HEK293T (cell line): ENCODE results near the gene EXD3.
"Not testable (repeated sequence)": the region's sequence is repeated elsewhere in the genome, so short reads cannot be mapped to it uniquely, and the experiment has no call there.

ENCODE experiments used
- CTCF ChIA-PET: fragments of 350-600 bp; formaldehyde crosslinking; extraction: SDS; loops from one replicate; lab custom pipeline; 2021; ENCODE audit warnings: antibody characterized with exemption, inconsistent platforms; lab: Yijun Ruan, JAX
- POLR2A ChIA-PET: fragments of 350-600 bp; formaldehyde crosslinking; extraction: SDS; loops from one replicate; lab custom pipeline; 2020; ENCODE audit warnings: antibody characterized with exemption, inconsistent platforms; lab: Yijun Ruan, JAX
- DNase-seq: peaks from one replicate; pipeline ENCODE4 v3.0.0; 2012; ENCODE audit warnings: mixed read lengths; ENCODE audit errors: extremely low spot score
- ARNT ChIP-seq: fragments of 450-650 bp; IDR thresholded peaks from 2 replicates; pipeline ENCODE4 v1.6.1; 2017; ENCODE audit warnings: mild to moderate bottlenecking
- BHLHE40 ChIP-seq: fragments of 450-650 bp; IDR thresholded peaks from 2 replicates; pipeline ENCODE4 v1.6.1; 2016; ENCODE audit warnings: mild to moderate bottlenecking, moderate library complexity, borderline replicate concordance
- CTBP1 ChIP-seq: fragments of 450-650 bp; IDR thresholded peaks from 2 replicates; pipeline ENCODE4 v1.6.1; 2016; ENCODE audit warnings: borderline replicate concordance
- ELF4 ChIP-seq: fragments of 450-650 bp; IDR thresholded peaks from 2 replicates; pipeline ENCODE4 v1.6.1; 2017; ENCODE audit warnings: antibody characterized with exemption
- FOXA1 ChIP-seq: fragments of 450-650 bp; IDR thresholded peaks from 2 replicates; pipeline ENCODE4 v1.6.1; 2016; ENCODE audit warnings: mild to moderate bottlenecking
- FOXK2 ChIP-seq: fragments of 450-650 bp; IDR thresholded peaks from 2 replicates; pipeline ENCODE4 v1.6.1; 2016; ENCODE audit warnings: mild to moderate bottlenecking
- FOXM1 ChIP-seq: fragments of 450-650 bp; IDR thresholded peaks from 2 replicates; pipeline ENCODE4 v1.6.1; 2017; ENCODE audit warnings: mild to moderate bottlenecking, borderline replicate concordance
- HDGF ChIP-seq: fragments of 450-650 bp; IDR thresholded peaks from 2 replicates; pipeline ENCODE4 v1.6.1; 2017; ENCODE audit warnings: antibody characterized with exemption, borderline replicate concordance
- L3MBTL2 ChIP-seq: fragments of 450-650 bp; conservative IDR thresholded peaks from 2 replicates; pipeline ENCODE4 v1.6.1; 2016; ENCODE audit warnings: mild to moderate bottlenecking
- LEF1 ChIP-seq: fragments of 450-650 bp; IDR thresholded peaks from 2 replicates; pipeline ENCODE4 v1.6.1; 2017; ENCODE audit warnings: mild to moderate bottlenecking, borderline replicate concordance
- NFRKB ChIP-seq: fragments of 450-650 bp; IDR thresholded peaks from 2 replicates; pipeline ENCODE4 v1.6.1; 2016; ENCODE audit warnings: mild to moderate bottlenecking, moderate library complexity
- SP1 ChIP-seq: fragments of 450-650 bp; IDR thresholded peaks from 2 replicates; pipeline ENCODE4 v1.6.1; 2017
- SUZ12 ChIP-seq: fragments of 450-650 bp; IDR thresholded peaks from 2 replicates; pipeline ENCODE4 v1.6.1; 2016; ENCODE audit warnings: mild to moderate bottlenecking
- TARDBP ChIP-seq: fragments of 450-650 bp; IDR thresholded peaks from 2 replicates; pipeline ENCODE4 v1.6.1; 2016
- ZNF384 ChIP-seq: fragments of 450-650 bp; IDR thresholded peaks from 2 replicates; pipeline ENCODE4 v1.6.1; 2016
- TF ChIP-seq, protein P1 (sequence below): fragments of 450-650 bp; IDR thresholded peaks from 2 replicates; pipeline ENCODE4 v1.6.1; 2016

The EXD3 gene

DNA sequence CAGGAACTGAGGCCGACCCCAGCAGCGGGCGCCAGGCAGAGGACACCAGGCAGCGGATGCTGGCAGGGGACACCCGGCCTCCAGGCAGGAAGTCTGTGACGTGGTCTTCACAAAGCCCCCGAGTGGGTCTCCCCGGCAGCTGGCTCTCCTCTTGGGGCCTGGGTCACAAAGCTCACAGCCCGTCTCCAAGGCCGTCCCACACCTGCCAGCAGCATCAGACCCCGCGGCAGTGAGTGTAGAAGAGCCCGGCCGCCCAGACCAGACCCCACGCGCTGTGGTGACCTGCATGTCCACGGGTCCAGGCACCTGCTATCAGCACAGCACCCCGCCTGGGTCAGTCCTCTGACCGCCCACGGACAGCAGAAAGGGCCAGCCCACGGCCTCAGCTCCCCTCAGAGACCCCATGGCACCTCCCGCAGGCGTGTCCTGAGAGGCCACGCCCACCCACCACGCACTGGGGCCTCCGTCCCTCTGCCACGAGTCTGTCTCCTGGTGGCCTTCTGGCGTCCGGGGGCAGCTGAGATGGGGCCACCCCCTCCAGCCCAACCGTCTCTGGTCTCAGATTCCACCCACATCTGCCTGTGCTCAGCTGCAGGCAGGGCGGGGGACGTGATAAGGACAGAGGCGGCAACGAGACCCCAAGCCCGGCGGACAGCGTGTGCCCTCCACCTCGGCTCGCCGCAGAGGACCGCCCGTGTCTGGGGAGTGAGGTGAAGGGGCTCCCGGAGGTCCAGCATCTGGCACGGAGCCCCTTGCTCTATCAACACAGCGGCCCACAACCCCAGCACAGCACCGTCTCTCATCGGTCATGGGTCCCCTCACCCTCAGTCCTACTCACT lies 34.2 kb downstream of the EXD3 start:
- DNase-seq, result no peak
- ChIA-PET CTCF (no interaction called here), POLR2A (no interaction called here)
- no peak for TF ChIP-seq BHLHE40
- TF ChIP-seq, protein P1, sequence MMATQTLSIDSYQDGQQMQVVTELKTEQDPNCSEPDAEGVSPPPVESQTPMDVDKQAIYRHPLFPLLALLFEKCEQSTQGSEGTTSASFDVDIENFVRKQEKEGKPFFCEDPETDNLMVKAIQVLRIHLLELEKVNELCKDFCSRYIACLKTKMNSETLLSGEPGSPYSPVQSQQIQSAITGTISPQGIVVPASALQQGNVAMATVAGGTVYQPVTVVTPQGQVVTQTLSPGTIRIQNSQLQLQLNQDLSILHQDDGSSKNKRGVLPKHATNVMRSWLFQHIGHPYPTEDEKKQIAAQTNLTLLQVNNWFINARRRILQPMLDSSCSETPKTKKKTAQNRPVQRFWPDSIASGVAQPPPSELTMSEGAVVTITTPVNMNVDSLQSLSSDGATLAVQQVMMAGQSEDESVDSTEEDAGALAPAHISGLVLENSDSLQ, result no peak
- TF ChIP-seq ELF4, result no peak
- TF ChIP-seq ARNT, result no peak
- no peak for TF ChIP-seq TARDBP
- TF ChIP-seq NFRKB, result no peak
- no peak for TF ChIP-seq FOXK2

- POLR2A ChIA-PET, result no interaction called here
- TF ChIP-seq BHLHE40 (no peak), ARNT (no peak), SUZ12 (no peak), ELF4 (no peak), FOXA1 (no peak), FOXK2 (no peak), L3MBTL2 (no peak)
- CTCF ChIA-PET, result no interaction called here
- no peak for DNase-seq
Observed at GRCh38 chr9:137387891-137388560, 34.9 kb downstream of the EXD3 start.

DNA sequence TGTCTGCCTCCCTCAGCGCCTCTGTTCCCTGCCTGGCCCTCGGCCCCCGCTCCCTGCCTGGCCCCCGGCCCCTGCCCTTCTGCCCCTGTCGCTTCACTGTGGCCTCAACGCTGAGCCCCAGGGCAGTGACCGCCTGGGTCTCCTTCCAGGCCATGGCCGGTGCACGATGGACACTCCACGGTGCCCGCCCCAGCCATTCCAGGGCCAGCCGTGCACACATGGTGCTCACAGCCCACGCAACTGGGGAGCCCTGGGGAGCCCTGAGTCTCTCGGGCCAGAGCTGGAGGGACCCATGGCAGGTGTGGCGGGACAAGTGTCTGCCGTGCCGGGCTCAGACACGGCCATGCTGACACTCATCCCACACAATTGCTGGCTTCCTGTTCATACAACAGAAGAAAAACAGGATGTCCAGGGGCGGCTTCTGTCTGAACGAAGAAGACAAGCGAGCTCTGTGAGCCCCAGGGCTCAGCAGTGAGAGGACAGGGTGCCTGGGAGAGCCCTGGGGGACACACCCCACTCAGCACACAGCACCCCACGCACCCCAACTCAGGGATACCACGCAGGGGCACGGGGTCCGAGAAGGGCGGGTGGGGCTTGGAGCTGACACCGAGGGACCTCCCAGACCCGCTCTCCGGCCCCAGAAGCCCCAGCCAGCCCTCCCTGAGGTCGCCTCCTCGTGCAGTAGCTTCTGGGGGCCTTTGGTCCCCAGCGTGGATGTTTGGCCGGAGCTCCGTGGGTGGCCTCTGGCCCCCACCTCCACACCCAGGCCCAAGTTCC lies 35.7 kb downstream of the EXD3 start:
- TF ChIP-seq ELF4 (no peak), CTBP1 (no peak), SP1 (no peak), SUZ12 (no peak), L3MBTL2 (no peak), FOXA1 (no peak), HDGF (no peak), ARNT (no peak), ZNF384 (no peak), FOXK2 (no peak), NFRKB (no peak), FOXM1 (no peak), TARDBP (no peak), BHLHE40 (no peak), LEF1 (no peak)
- TF ChIP-seq, protein P1, result no peak
- CTCF ChIA-PET, result no interaction called here
- no peak for DNase-seq
- POLR2A ChIA-PET, result no interaction called here

- DNase-seq, POLR2A ChIA-PET, CTCF ChIA-PET: not testable (repeated sequence)
Observed at GRCh38 chr9:137386507-137387113, 36.4 kb downstream of the EXD3 start.

DNA sequence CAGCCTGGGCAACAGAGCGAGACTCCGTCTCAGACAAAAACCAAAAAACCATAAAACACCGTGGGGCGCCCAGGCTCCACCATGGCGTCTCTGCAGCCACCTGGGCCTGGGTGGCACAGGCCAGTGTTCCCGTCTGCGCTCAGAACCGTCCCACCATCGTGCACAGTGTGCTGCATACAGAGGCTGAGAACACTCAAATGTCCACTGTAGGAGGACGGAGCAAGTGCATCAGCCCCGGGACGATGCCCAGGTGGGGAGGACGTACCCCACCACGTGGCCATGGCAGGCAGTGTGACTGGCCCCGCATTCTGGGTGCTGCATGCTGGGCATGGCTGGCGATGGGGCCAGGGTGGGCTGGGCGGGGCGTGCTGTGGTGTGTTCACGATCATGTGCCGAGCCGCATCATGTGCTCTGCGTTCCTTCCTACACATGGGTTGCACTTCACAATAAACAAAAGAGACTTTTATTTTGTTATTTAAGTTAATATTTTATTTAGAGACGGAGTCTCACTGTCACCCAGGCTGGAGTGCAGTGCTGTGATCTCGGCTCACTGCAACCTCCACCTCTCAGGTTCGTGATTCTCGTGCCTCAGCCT lies 37.8 kb downstream of the EXD3 start:
- TF ChIP-seq SUZ12 (no peak), HDGF (no peak), FOXA1 (no peak), CTBP1 (no peak), LEF1 (no peak)
- CTCF ChIA-PET, result no interaction called here
- no peak for DNase-seq
- POLR2A ChIA-PET, result no interaction called here

DNA sequence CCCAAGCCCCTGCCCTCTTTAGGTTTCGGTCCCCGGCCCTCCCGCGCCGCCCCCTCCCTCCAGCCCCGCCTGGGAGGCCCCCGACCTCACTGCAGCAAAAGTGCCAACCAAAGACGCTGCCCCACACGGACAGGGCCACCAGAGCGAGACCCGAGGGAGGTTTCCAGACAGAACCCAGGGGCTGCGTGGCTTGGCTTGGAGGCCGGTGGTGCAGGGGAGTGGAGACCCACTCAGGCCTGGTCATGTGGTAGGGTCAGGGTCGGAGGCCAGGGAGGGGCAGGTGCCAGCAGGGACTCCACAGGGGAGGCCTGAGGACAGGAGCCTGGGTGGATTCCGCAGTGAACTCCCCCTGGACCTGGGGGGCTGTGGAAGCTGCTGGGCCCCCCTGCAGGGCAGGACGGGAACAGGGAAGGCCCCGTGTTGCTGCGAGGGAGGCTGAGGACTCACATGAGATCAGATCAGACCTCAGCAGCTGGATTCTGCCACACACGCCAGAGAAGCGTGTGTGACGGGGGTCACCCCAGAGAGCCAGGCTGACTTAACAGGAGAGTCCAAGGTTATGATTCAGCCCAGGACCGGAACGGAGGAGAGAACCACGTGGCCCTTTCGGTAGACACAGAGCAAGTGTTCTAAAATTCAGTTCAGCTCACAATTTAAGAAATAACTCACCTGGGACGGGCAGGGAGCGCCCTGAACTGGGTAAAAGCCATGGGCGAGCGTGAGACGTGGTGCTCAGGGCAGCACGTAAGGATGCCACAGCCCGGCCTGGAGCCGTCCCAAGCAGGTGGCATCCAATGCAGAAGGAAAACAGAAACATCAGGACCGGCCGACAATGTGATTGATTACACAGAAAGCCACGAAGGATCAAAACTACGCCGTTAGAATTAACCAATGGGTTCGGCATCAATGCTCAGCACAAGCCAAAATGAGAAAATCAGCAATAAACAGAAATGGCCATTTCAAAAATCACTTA lies 38.9 kb downstream of the EXD3 start:
- DNase-seq, result no peak
- ChIA-PET POLR2A (no interaction called here), CTCF (no interaction called here)
- TF ChIP-seq ELF4, result no peak
- no peak for TF ChIP-seq SP1
- TF ChIP-seq, protein P1, result no peak
- no peak for TF ChIP-seq ARNT
